Glutamatergic neuron (in vitro differentiated cells): Measurements from ENCODE around the gene SPATA31D3. TPM values are rescaled to one million over a fixed set of nuclear protein-coding genes. Genes with fewer than 3 reads are reported as not detected.

Source experiments
- DNase-seq: peaks from one replicate; pipeline ENCODE4 v3.0.0; 2022
- H3K27ac Mint-ChIP-seq: one replicate; pipeline ENCODE4 v1.8.0; 2020; ENCODE audit warnings: mild to moderate bottlenecking, mixed read lengths, inconsistent platforms; ENCODE audit not compliant: unreplicated experiment
- H3K27me3 Mint-ChIP-seq: one replicate; pipeline ENCODE4 v1.8.0; 2020; ENCODE audit warnings: mild to moderate bottlenecking, moderate library complexity, mixed read lengths, inconsistent platforms; ENCODE audit not compliant: unreplicated experiment
- H3K36me3 Mint-ChIP-seq: one replicate; pipeline ENCODE4 v1.8.0; 2020; ENCODE audit warnings: mild to moderate bottlenecking, mixed read lengths, inconsistent platforms; ENCODE audit not compliant: unreplicated experiment
- H3K4me1 Mint-ChIP-seq: one replicate; pipeline ENCODE4 v1.8.0; 2020; ENCODE audit warnings: mild to moderate bottlenecking, low read depth, mixed read lengths, inconsistent platforms; ENCODE audit not compliant: unreplicated experiment
- H3K4me3 Mint-ChIP-seq: one replicate; pipeline ENCODE4 v1.8.0; 2020; ENCODE audit warnings: mild to moderate bottlenecking, mixed read lengths, inconsistent platforms; ENCODE audit not compliant: unreplicated experiment
- H3K9me3 Mint-ChIP-seq: one replicate; pipeline ENCODE4 v1.8.0; 2020; ENCODE audit warnings: mild to moderate bottlenecking, moderate library complexity, mixed read lengths, inconsistent platforms; ENCODE audit not compliant: unreplicated experiment
- CTCF ChIP-seq: fragments of 200-600 bp; sonication (generic); IDR thresholded peaks from one replicate; pipeline ENCODE4 v1.5.0; 2021; ENCODE audit not compliant: partially characterized antibody, unreplicated experiment
- total RNA-seq: library from RNA; stranded (reverse); fragmentation: NEBNext Ultra II Directional; extraction: Animal tissue kit (Norgen Biotek cat#: 25700); gene quantifications from one replicate; pipeline ENCODE4 v1.2.1, GENCODE V29; 2021; ENCODE audit not compliant: unreplicated experiment

SPATA31D3 gene
- total RNA-seq, 1 donor from 2014 or later: not detected

- peaks cover 7% of the 10 kb centered on the region for H3K9me3 Mint-ChIP-seq
- peaks cover 20% of the 10 kb centered on the region for H3K36me3 Mint-ChIP-seq
- H3K4me1 Mint-ChIP-seq: no peaks in the 10 kb centered on the region
- no peak for DNase-seq
- no peaks in the 10 kb centered on the region for H3K27me3 Mint-ChIP-seq
- no peak overlapping the region for H3K27ac Mint-ChIP-seq
- TF ChIP-seq CTCF: no peak
- H3K4me3 Mint-ChIP-seq: no peak overlapping the region
These were observed 9.8 kb downstream of the SPATA31D3 start for GRCh38 chr9:81953096-81953495.

- H3K4me1 Mint-ChIP-seq: no peaks in the 10 kb centered on the region
- DNase-seq: no peak
- no peak overlapping the region for H3K4me3 Mint-ChIP-seq
- no peak for TF ChIP-seq CTCF
- H3K36me3 Mint-ChIP-seq: peaks cover 20% of the 10 kb centered on the region
- no peaks in the 10 kb centered on the region for H3K27me3 Mint-ChIP-seq
- H3K9me3 Mint-ChIP-seq: peaks cover 7% of the 10 kb centered on the region
- no peak overlapping the region for H3K27ac Mint-ChIP-seq
These were observed 12.3 kb downstream of the SPATA31D3 start for GRCh38 chr9:81955625-81956024.

GRCh38 chr9:81964218-81965171 lies 21.2 kb downstream of the SPATA31D3 start:
- H3K4me1 Mint-ChIP-seq: no peaks in the 10 kb centered on the region
- H3K36me3 Mint-ChIP-seq: no peaks in the 10 kb centered on the region
- H3K4me3 Mint-ChIP-seq: no peak overlapping the region
- no peak for DNase-seq
- TF ChIP-seq CTCF: no peak
- H3K27ac Mint-ChIP-seq: no peak overlapping the region
- H3K9me3 Mint-ChIP-seq: no peaks in the 10 kb centered on the region
- H3K27me3 Mint-ChIP-seq: no peaks in the 10 kb centered on the region

GRCh38 chr9:81968026-81968425 lies 24.7 kb downstream of the SPATA31D3 start:
- Mint-ChIP-seq H3K4me3 (no peak overlapping the region), H3K27ac (no peak overlapping the region), H3K9me3 (peaks cover 2% of the 10 kb centered on the region), H3K4me1 (no peaks in the 10 kb centered on the region), H3K36me3 (no peaks in the 10 kb centered on the region), H3K27me3 (no peaks in the 10 kb centered on the region)
- TF ChIP-seq CTCF: no peak
- DNase-seq: no peak

GRCh38 chr9:81969971-81970370 lies 26.7 kb downstream of the SPATA31D3 start:
- Mint-ChIP-seq H3K4me1 (no peaks in the 10 kb centered on the region), H3K4me3 (no peak overlapping the region), H3K27ac (no peak overlapping the region), H3K36me3 (no peaks in the 10 kb centered on the region), H3K27me3 (no peaks in the 10 kb centered on the region), H3K9me3 (peaks cover 2% of the 10 kb centered on the region)
- no peak for DNase-seq
- no peak for TF ChIP-seq CTCF
